ENCODE data around the gene KIF21A. TPM values are rescaled to one million over a fixed set of nuclear protein-coding genes. Genes with fewer than 3 reads are reported as not detected.

The KIF21A gene
- total RNA-seq, 1 experiment from 2014 or later, result 32.7 TPM

GRCh38 chr12:39413836-39414771, 28.8 kb downstream of the KIF21A start:
- Histone ChIP-seq H3K4me3 (ENCODE audit: insufficient read depth, low read depth, low read length) (no peak overlapping the region), H3K36me3 (replicated peaks; ENCODE audit: control insufficient read depth, insufficient read depth, low read length) (no peaks in the 10 kb centered on the region), H3K27me3 (ENCODE audit: control insufficient read depth, insufficient read depth, low read length) (peaks cover 6% of the 10 kb centered on the region; the same call in 1 of the 2 replicates)
- DNase-seq, result no peak

GRCh38 chr12:39412210-39412609, 30.7 kb downstream of the KIF21A start:
- H3K36me3 ChIP-seq (replicated peaks; ENCODE audit: control insufficient read depth, insufficient read depth, low read length), result no peaks in the 10 kb centered on the region
- peaks cover 6% of the 10 kb centered on the region; the same call in 1 of the 2 replicates for H3K27me3 ChIP-seq (ENCODE audit: control insufficient read depth, insufficient read depth, low read length)
- H3K4me3 ChIP-seq (ENCODE audit: insufficient read depth, low read depth, low read length), result no peak overlapping the region
- no peak for DNase-seq

GRCh38 chr12:39406262-39406661, 36.7 kb downstream of the KIF21A start:
- no peaks in the 10 kb centered on the region; the same call in 1 of the 2 replicates for H3K27me3 ChIP-seq (ENCODE audit: control insufficient read depth, insufficient read depth, low read length)
- H3K36me3 ChIP-seq (replicated peaks; ENCODE audit: control insufficient read depth, insufficient read depth, low read length), result no peaks in the 10 kb centered on the region
- no peak for DNase-seq
- H3K4me3 ChIP-seq (ENCODE audit: insufficient read depth, low read depth, low read length), result no peak overlapping the region

- H3K4me3 ChIP-seq (ENCODE audit: insufficient read depth, low read depth, low read length), result no peak overlapping the region
- no peaks in the 10 kb centered on the region for H3K27me3 ChIP-seq (ENCODE audit: control insufficient read depth, insufficient read depth, low read length)
- DNase-seq, result no peak
- no peaks in the 10 kb centered on the region for H3K36me3 ChIP-seq (replicated peaks; ENCODE audit: control insufficient read depth, insufficient read depth, low read length)
Measured at GRCh38 chr12:39405580-39405979, 37.3 kb downstream of the KIF21A start.

GRCh38 chr12:39404000-39404399, 38.9 kb downstream of the KIF21A start:
- H3K36me3 ChIP-seq (replicated peaks; ENCODE audit: control insufficient read depth, insufficient read depth, low read length), result no peaks in the 10 kb centered on the region
- no peak overlapping the region for H3K4me3 ChIP-seq (ENCODE audit: insufficient read depth, low read depth, low read length)
- no peak for DNase-seq
- no peaks in the 10 kb centered on the region for H3K27me3 ChIP-seq (ENCODE audit: control insufficient read depth, insufficient read depth, low read length)

- H3K27me3 ChIP-seq (ENCODE audit: control insufficient read depth, insufficient read depth, low read length), result no peaks in the 10 kb centered on the region
- no peaks in the 10 kb centered on the region for H3K36me3 ChIP-seq (replicated peaks; ENCODE audit: control insufficient read depth, insufficient read depth, low read length)
- no peak for DNase-seq
- H3K4me3 ChIP-seq (ENCODE audit: insufficient read depth, low read depth, low read length), result no peak overlapping the region
Measured at GRCh38 chr12:39403376-39403775, 39.5 kb downstream of the KIF21A start.

- DNase-seq, result no peak
- no peaks in the 10 kb centered on the region for H3K27me3 ChIP-seq (ENCODE audit: control insufficient read depth, insufficient read depth, low read length)
- H3K36me3 ChIP-seq (replicated peaks; ENCODE audit: control insufficient read depth, insufficient read depth, low read length), result no peaks in the 10 kb centered on the region
- H3K4me3 ChIP-seq (ENCODE audit: insufficient read depth, low read depth, low read length), result no peak overlapping the region
Measured at GRCh38 chr12:39402922-39403321, 40.0 kb downstream of the KIF21A start.

- no peaks in the 10 kb centered on the region for H3K36me3 ChIP-seq (replicated peaks; ENCODE audit: control insufficient read depth, insufficient read depth, low read length)
- no peaks in the 10 kb centered on the region for H3K27me3 ChIP-seq (ENCODE audit: control insufficient read depth, insufficient read depth, low read length)
- H3K4me3 ChIP-seq (ENCODE audit: insufficient read depth, low read depth, low read length), result no peak overlapping the region
- DNase-seq, result no peak
Measured at GRCh38 chr12:39401459-39401858, 41.5 kb downstream of the KIF21A start.

GRCh38 chr12:39395866-39396265, 47.1 kb downstream of the KIF21A start:
- Histone ChIP-seq H3K36me3 (replicated peaks; ENCODE audit: control insufficient read depth, insufficient read depth, low read length) (no peaks in the 10 kb centered on the region), H3K27me3 (ENCODE audit: control insufficient read depth, insufficient read depth, low read length) (no peaks in the 10 kb centered on the region), H3K4me3 (ENCODE audit: insufficient read depth, low read depth, low read length) (no peak overlapping the region)
- DNase-seq, result no peak

GRCh38 chr12:39393890-39394289, 49.0 kb downstream of the KIF21A start:
- Histone ChIP-seq H3K27me3 (ENCODE audit: control insufficient read depth, insufficient read depth, low read length) (no peaks in the 10 kb centered on the region), H3K36me3 (replicated peaks; ENCODE audit: control insufficient read depth, insufficient read depth, low read length) (no peaks in the 10 kb centered on the region), H3K4me3 (ENCODE audit: insufficient read depth, low read depth, low read length) (no peak overlapping the region)
- DNase-seq, result peak; percentile 15

GRCh38 chr12:39393179-39393578, 49.7 kb downstream of the KIF21A start:
- no peaks in the 10 kb centered on the region for H3K36me3 ChIP-seq (replicated peaks; ENCODE audit: control insufficient read depth, insufficient read depth, low read length)
- H3K4me3 ChIP-seq (ENCODE audit: insufficient read depth, low read depth, low read length), result no peak overlapping the region
- no peaks in the 10 kb centered on the region for H3K27me3 ChIP-seq (ENCODE audit: control insufficient read depth, insufficient read depth, low read length)
- DNase-seq, result no peak

- Histone ChIP-seq H3K27me3 (ENCODE audit: control insufficient read depth, insufficient read depth, low read length) (no peaks in the 10 kb centered on the region), H3K36me3 (replicated peaks; ENCODE audit: control insufficient read depth, insufficient read depth, low read length) (no peaks in the 10 kb centered on the region)
Measured at GRCh38 chr12:39392154-39392925, 50.6 kb downstream of the KIF21A start.

GRCh38 chr12:39390752-39391151, 52.2 kb downstream of the KIF21A start:
- no peak for DNase-seq
- Histone ChIP-seq H3K27me3 (ENCODE audit: control insufficient read depth, insufficient read depth, low read length) (no peaks in the 10 kb centered on the region), H3K36me3 (replicated peaks; ENCODE audit: control insufficient read depth, insufficient read depth, low read length) (no peaks in the 10 kb centered on the region), H3K4me3 (ENCODE audit: insufficient read depth, low read depth, low read length) (no peak overlapping the region)

More at GRCh38 chr12:39392154-39392925, 50.6 kb downstream of the KIF21A start:
- DNase-seq, result no peak
- H3K4me3 ChIP-seq (ENCODE audit: insufficient read depth, low read depth, low read length), result no peak overlapping the region

GRCh38 chr12:39389399-39390150, 53.3 kb downstream of the KIF21A start:
- DNase-seq, result no peak
- no peaks in the 10 kb centered on the region for H3K27me3 ChIP-seq (ENCODE audit: control insufficient read depth, insufficient read depth, low read length)
- H3K4me3 ChIP-seq (ENCODE audit: insufficient read depth, low read depth, low read length), result no peak overlapping the region
- no peaks in the 10 kb centered on the region for H3K36me3 ChIP-seq (replicated peaks; ENCODE audit: control insufficient read depth, insufficient read depth, low read length)

Data from H7 (cell line).